ENCODE data around the gene SLC37A1.

Gene SLC37A1

GRCh38 chr21:42535602-42536171 is 22.0 kb downstream of the SLC37A1 start:
- H3K9me3 Mint-ChIP-seq, result no peaks in the 10 kb centered on the region
- peaks cover 4% of the 10 kb centered on the region for H3K4me1 Mint-ChIP-seq (ENCODE audit: low read depth)
- H3K27ac Mint-ChIP-seq, result no peak overlapping the region
- H3K4me3 Mint-ChIP-seq, result no peak overlapping the region
- H3K27me3 Mint-ChIP-seq (ENCODE audit: low read depth), result no peaks in the 10 kb centered on the region
- H3K36me3 Mint-ChIP-seq (ENCODE audit: low read depth), result peaks cover 13% of the 10 kb centered on the region

- no peaks in the 10 kb centered on the region for H3K9me3 Mint-ChIP-seq
- H3K4me1 Mint-ChIP-seq (ENCODE audit: low read depth), result peaks cover 4% of the 10 kb centered on the region
- H3K27ac Mint-ChIP-seq, result no peak overlapping the region
- no peak overlapping the region for H3K4me3 Mint-ChIP-seq
- H3K36me3 Mint-ChIP-seq (ENCODE audit: low read depth), result peaks cover 13% of the 10 kb centered on the region
- no peaks in the 10 kb centered on the region for H3K27me3 Mint-ChIP-seq (ENCODE audit: low read depth)
Measured at GRCh38 chr21:42536601-42537000, 22.9 kb downstream of the SLC37A1 start.

GRCh38 chr21:42537106-42537742 is 23.6 kb downstream of the SLC37A1 start:
- Mint-ChIP-seq H3K9me3 (no peaks in the 10 kb centered on the region), H3K4me1 (ENCODE audit: low read depth) (peaks cover 4% of the 10 kb centered on the region), H3K27me3 (ENCODE audit: low read depth) (no peaks in the 10 kb centered on the region), H3K36me3 (ENCODE audit: low read depth) (peaks cover 13% of the 10 kb centered on the region), H3K4me3 (no peak overlapping the region), H3K27ac (no peak overlapping the region)

DNA sequence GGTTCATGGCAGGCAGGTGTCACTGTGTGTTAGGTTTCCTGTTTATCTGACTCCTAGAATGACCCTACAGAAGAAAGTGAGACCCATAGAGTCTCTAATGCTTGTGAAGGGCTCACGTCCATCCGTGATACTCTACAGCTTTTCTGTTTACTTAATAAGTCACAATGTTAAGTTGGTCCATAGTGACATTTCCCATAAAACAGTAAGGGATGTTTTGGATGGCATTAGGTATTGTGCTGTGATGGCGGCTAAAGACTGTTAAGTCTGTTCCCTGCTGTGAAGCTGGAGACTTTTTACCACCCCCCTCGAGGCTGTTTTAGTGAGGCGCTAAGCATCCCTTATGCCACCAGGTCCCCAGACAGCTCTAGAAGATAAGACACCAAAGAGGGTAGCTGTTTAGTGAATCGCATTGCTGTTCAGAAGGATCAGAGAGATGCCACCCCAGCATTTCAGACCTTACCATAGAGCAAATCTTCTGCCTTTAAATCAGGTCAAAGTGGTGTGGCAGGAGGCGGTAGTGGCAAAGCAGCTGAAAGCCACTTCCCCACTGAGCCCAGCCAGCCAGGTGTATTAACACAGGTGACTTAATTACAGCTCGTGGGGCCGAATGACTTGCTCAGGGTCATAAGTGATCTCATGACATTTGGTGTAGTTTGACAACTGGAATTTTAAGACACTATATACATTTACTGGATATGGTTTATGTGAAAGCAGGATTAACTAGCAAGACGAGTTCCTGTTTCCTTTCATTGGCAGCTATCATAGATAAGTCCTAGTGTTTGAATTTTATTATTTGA is 25.0 kb downstream of the SLC37A1 start:
- peaks cover 4% of the 10 kb centered on the region for H3K4me1 Mint-ChIP-seq (ENCODE audit: low read depth)
- H3K4me3 Mint-ChIP-seq, result no peak overlapping the region
- no peak overlapping the region for H3K27ac Mint-ChIP-seq
- no peaks in the 10 kb centered on the region for H3K9me3 Mint-ChIP-seq
- peaks cover 11% of the 10 kb centered on the region for H3K36me3 Mint-ChIP-seq (ENCODE audit: low read depth)
- H3K27me3 Mint-ChIP-seq (ENCODE audit: low read depth), result no peaks in the 10 kb centered on the region

DNA sequence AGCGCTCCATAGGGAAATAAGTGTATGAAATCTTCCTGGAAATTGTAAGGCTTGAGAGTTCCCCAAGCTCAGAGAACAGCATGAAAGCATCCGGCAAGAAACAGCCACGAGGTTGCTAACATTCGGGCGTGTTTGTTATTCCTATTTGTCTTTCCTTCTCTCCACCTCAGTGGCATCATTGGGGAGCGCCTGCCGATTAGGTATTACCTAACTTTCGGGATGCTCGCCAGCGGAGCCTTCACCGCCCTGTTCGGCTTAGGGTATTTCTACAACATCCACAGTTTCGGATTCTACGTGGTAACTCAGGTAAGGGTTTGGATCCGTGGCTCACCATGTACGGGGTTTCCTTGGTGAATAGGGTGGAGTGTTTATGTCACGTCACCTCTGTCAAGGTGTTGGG is 25.7 kb downstream of the SLC37A1 start:
- Mint-ChIP-seq H3K27ac (no peak overlapping the region), H3K4me1 (ENCODE audit: low read depth) (peaks cover 2% of the 10 kb centered on the region), H3K9me3 (no peaks in the 10 kb centered on the region), H3K36me3 (ENCODE audit: low read depth) (peaks cover 10% of the 10 kb centered on the region), H3K4me3 (no peak overlapping the region), H3K27me3 (ENCODE audit: low read depth) (no peaks in the 10 kb centered on the region)

- no peak overlapping the region for H3K4me3 Mint-ChIP-seq
- no peaks in the 10 kb centered on the region for H3K27me3 Mint-ChIP-seq (ENCODE audit: low read depth)
- H3K27ac Mint-ChIP-seq, result no peak overlapping the region
- H3K36me3 Mint-ChIP-seq (ENCODE audit: low read depth), result peaks cover 10% of the 10 kb centered on the region
- peaks cover 1% of the 10 kb centered on the region for H3K4me1 Mint-ChIP-seq (ENCODE audit: low read depth)
- no peaks in the 10 kb centered on the region for H3K9me3 Mint-ChIP-seq
Measured at GRCh38 chr21:42539931-42540343, 26.3 kb downstream of the SLC37A1 start.

GRCh38 chr21:42540396-42540795 is 26.7 kb downstream of the SLC37A1 start:
- no peaks in the 10 kb centered on the region for H3K9me3 Mint-ChIP-seq
- H3K27ac Mint-ChIP-seq, result no peak overlapping the region
- H3K4me1 Mint-ChIP-seq (ENCODE audit: low read depth), result peaks cover 1% of the 10 kb centered on the region
- H3K36me3 Mint-ChIP-seq (ENCODE audit: low read depth), result peaks cover 10% of the 10 kb centered on the region
- no peak overlapping the region for H3K4me3 Mint-ChIP-seq
- no peaks in the 10 kb centered on the region for H3K27me3 Mint-ChIP-seq (ENCODE audit: low read depth)

DNA sequence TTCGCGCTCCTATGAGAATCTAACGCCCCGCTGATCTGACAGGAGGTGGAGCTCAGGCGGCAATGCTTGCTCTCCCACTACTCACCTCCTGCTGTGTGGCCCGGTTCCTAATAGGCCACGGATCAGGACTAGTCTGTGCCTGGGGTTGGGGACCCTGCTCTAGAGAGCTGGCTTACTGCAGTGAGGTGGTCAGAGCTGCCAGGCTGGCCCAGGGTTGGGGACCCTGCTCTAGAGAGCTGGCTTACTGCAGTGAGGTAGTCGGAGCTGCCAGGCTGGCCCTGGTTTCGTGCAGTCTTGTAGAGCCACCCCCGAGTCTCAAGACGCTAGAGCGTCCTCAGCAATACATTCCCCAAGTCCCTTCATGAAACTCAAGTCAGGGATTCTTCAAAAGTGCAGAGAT is 27.5 kb downstream of the SLC37A1 start:
- Mint-ChIP-seq H3K36me3 (ENCODE audit: low read depth) (peaks cover 6% of the 10 kb centered on the region), H3K27ac (no peak overlapping the region), H3K27me3 (ENCODE audit: low read depth) (no peaks in the 10 kb centered on the region), H3K9me3 (no peaks in the 10 kb centered on the region), H3K4me3 (no peak overlapping the region), H3K4me1 (ENCODE audit: low read depth) (peaks cover 1% of the 10 kb centered on the region)

DNA sequence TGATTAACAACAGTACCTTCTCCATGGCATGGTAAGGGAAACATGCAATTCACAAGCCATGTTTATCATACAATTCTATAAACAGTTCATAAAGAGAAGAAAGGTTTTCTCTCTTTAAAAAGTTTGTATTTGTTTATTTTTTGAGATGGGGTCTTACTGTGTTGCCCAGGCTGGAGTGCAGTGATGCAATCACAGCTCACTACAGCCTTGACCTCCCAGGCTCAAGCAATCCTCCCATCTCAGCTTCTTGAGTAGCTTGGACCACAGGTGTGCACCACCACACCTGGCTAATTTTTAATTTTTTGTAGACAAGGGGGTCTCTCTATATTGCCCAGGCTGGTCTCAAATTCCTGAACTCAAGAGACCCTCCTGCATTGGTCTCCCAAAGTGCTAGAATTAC is 28.0 kb downstream of the SLC37A1 start:
- Mint-ChIP-seq H3K4me3 (no peak overlapping the region), H3K27ac (no peak overlapping the region), H3K9me3 (no peaks in the 10 kb centered on the region), H3K4me1 (ENCODE audit: low read depth) (peaks cover 1% of the 10 kb centered on the region), H3K27me3 (ENCODE audit: low read depth) (no peaks in the 10 kb centered on the region), H3K36me3 (ENCODE audit: low read depth) (peaks cover 3% of the 10 kb centered on the region)

GRCh38 chr21:42542196-42542595 is 28.5 kb downstream of the SLC37A1 start:
- H3K9me3 Mint-ChIP-seq, result no peaks in the 10 kb centered on the region
- peaks cover 1% of the 10 kb centered on the region for H3K4me1 Mint-ChIP-seq (ENCODE audit: low read depth)
- H3K27ac Mint-ChIP-seq, result no peak overlapping the region
- H3K4me3 Mint-ChIP-seq, result no peak overlapping the region
- H3K36me3 Mint-ChIP-seq (ENCODE audit: low read depth), result peaks cover 5% of the 10 kb centered on the region
- H3K27me3 Mint-ChIP-seq (ENCODE audit: low read depth), result no peaks in the 10 kb centered on the region

DNA sequence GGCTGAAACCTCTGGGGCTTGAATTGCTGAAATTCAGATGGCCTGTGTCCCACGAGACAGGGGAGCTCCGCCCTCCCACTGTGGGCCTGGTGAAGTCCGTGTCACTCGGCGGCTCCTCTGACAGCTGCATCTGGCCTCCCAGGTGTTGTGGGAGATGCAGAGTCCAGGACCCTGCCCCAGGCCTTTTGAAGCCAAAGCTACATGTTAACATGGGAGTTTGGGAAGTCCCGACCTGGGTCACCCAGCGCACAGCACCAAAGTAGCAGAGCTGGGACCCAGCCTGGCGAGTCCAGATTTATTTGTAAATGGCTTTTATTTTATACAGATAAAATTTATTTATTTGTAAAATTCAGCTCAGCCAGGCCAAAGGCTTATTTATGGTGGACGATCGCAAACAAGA is 28.9 kb downstream of the SLC37A1 start:
- H3K36me3 Mint-ChIP-seq (ENCODE audit: low read depth), result peaks cover 7% of the 10 kb centered on the region
- H3K27ac Mint-ChIP-seq, result no peak overlapping the region
- no peaks in the 10 kb centered on the region for H3K9me3 Mint-ChIP-seq
- H3K27me3 Mint-ChIP-seq (ENCODE audit: low read depth), result no peaks in the 10 kb centered on the region
- peaks cover 1% of the 10 kb centered on the region for H3K4me1 Mint-ChIP-seq (ENCODE audit: low read depth)
- no peak overlapping the region for H3K4me3 Mint-ChIP-seq

- Mint-ChIP-seq H3K36me3 (ENCODE audit: low read depth) (peaks cover 8% of the 10 kb centered on the region), H3K27ac (no peak overlapping the region), H3K9me3 (no peaks in the 10 kb centered on the region), H3K4me3 (no peak overlapping the region), H3K4me1 (ENCODE audit: low read depth) (peaks cover 1% of the 10 kb centered on the region), H3K27me3 (ENCODE audit: low read depth) (no peaks in the 10 kb centered on the region)
Measured at GRCh38 chr21:42543106-42543847, 29.6 kb downstream of the SLC37A1 start.

- Mint-ChIP-seq H3K4me1 (ENCODE audit: low read depth) (peaks cover 1% of the 10 kb centered on the region), H3K36me3 (ENCODE audit: low read depth) (peaks cover 12% of the 10 kb centered on the region), H3K27me3 (ENCODE audit: low read depth) (no peaks in the 10 kb centered on the region), H3K4me3 (no peak overlapping the region), H3K9me3 (no peaks in the 10 kb centered on the region), H3K27ac (no peak overlapping the region)
Measured at GRCh38 chr21:42544544-42544943, 30.9 kb downstream of the SLC37A1 start.

- peaks cover 1% of the 10 kb centered on the region for H3K4me1 Mint-ChIP-seq (ENCODE audit: low read depth)
- H3K27me3 Mint-ChIP-seq (ENCODE audit: low read depth), result no peaks in the 10 kb centered on the region
- H3K36me3 Mint-ChIP-seq (ENCODE audit: low read depth), result peaks cover 17% of the 10 kb centered on the region
- no peaks in the 10 kb centered on the region for H3K9me3 Mint-ChIP-seq
- H3K4me3 Mint-ChIP-seq, result no peak overlapping the region
- H3K27ac Mint-ChIP-seq, result no peak overlapping the region
Measured at GRCh38 chr21:42545317-42545716, 31.7 kb downstream of the SLC37A1 start.

Data from T-helper 1 cell treated with Interleukin-12 subunit alpha and Interleukin-12 subunit beta and Interleukin-4 antibody, amounts not matched to agents 30 μg/mL and 1 μg/mL, for 36 hours (primary cell).